RPMI8226 (cell line): ENCODE measurements around the gene RITA1.
"Not testable (repeated sequence)": the region's sequence is repeated elsewhere in the genome, so short reads cannot be mapped to it uniquely, and the experiment has no call there.

Experiments
- DNase-seq: peaks from one replicate; pipeline ENCODE4 v3.0.0-alpha.2; 2015

RITA1 gene

GRCh38 chr12:113185180-113186032 lies at the start of gene RITA1, which contains the start of gene DDX54:
Gene RITA1 (plus strand): TSS chr12:113185721. CDS start chr12:113186747, 1,026 bp downstream.
Gene DDX54 (minus strand): TSS chr12:113185478. CDS start chr12:113185451, 27 bp downstream.
- peak; percentile 88 for DNase-seq

GRCh38 chr12:113136128-113136989 lies 49.2 kb upstream of the RITA1 start:
- peak; percentile 78 for DNase-seq

GRCh38 chr12:113136990-113137511 lies 48.5 kb upstream of the RITA1 start:
- DNase-seq, result no peak

GRCh38 chr12:113137861-113138783 lies 47.4 kb upstream of the RITA1 start:
- DNase-seq, result peak; percentile 88

- no peak for DNase-seq
These were observed 46.7 kb upstream of the RITA1 start for GRCh38 chr12:113138826-113139225.

- no peak for DNase-seq
These were observed 44.8 kb upstream of the RITA1 start for GRCh38 chr12:113140706-113141105.

- not testable (repeated sequence) for DNase-seq
These were observed 43.8 kb upstream of the RITA1 start for GRCh38 chr12:113141716-113142115.

- no peak for DNase-seq
These were observed 43.2 kb upstream of the RITA1 start for GRCh38 chr12:113142173-113142885.

- DNase-seq, result no peak
These were observed 42.6 kb upstream of the RITA1 start for GRCh38 chr12:113142886-113143332.

- DNase-seq, result no peak
These were observed 41.6 kb upstream of the RITA1 start for GRCh38 chr12:113143959-113144358.

- DNase-seq, result no peak
These were observed 40.7 kb upstream of the RITA1 start for GRCh38 chr12:113144806-113145205.

GRCh38 chr12:113145720-113146551 lies 39.6 kb upstream of the RITA1 start:
- DNase-seq, result no peak

GRCh38 chr12:113146999-113147398 lies 38.5 kb upstream of the RITA1 start:
- DNase-seq, result no peak

GRCh38 chr12:113149361-113150150 lies 36.0 kb upstream of the RITA1 start, which contains the start of gene CFAP73:
Gene CFAP73 (plus strand): TSS chr12:113149724. CDS start chr12:113149858, 134 bp downstream.
- DNase-seq, result peak; percentile 83

GRCh38 chr12:113151655-113152054 lies 33.9 kb upstream of the RITA1 start:
- DNase-seq, result peak; percentile 25

GRCh38 chr12:113152196-113152834 lies 33.2 kb upstream of the RITA1 start:
- no peak for DNase-seq

GRCh38 chr12:113152835-113153814 lies 32.4 kb upstream of the RITA1 start:
- DNase-seq, result peak; percentile 90
